GM18505 (cell line): ENCODE measurements around the gene RUFY2.
"Not testable (repeated sequence)": the region's sequence is repeated elsewhere in the genome, so short reads cannot be mapped to it uniquely, and the experiment has no call there.

ENCODE experiments used
- ATAC-seq: cut with Tn5 transposase; IDR thresholded peaks from one replicate; pipeline ENCODE4 v1.9.1; 2021; ENCODE audit not compliant: unreplicated experiment
- POLR2A ChIP-seq: IDR thresholded peaks from 4 replicates; pipeline ENCODE4 v1.6.1; 2011; ENCODE audit warnings: borderline replicate concordance; ENCODE audit not compliant: insufficient read depth, insufficient read length; ENCODE audit errors: extremely low read depth

RUFY2 gene, protein sequence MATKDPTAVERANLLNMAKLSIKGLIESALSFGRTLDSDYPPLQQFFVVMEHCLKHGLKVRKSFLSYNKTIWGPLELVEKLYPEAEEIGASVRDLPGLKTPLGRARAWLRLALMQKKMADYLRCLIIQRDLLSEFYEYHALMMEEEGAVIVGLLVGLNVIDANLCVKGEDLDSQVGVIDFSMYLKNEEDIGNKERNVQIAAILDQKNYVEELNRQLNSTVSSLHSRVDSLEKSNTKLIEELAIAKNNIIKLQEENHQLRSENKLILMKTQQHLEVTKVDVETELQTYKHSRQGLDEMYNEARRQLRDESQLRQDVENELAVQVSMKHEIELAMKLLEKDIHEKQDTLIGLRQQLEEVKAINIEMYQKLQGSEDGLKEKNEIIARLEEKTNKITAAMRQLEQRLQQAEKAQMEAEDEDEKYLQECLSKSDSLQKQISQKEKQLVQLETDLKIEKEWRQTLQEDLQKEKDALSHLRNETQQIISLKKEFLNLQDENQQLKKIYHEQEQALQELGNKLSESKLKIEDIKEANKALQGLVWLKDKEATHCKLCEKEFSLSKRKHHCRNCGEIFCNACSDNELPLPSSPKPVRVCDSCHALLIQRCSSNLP

DNA sequence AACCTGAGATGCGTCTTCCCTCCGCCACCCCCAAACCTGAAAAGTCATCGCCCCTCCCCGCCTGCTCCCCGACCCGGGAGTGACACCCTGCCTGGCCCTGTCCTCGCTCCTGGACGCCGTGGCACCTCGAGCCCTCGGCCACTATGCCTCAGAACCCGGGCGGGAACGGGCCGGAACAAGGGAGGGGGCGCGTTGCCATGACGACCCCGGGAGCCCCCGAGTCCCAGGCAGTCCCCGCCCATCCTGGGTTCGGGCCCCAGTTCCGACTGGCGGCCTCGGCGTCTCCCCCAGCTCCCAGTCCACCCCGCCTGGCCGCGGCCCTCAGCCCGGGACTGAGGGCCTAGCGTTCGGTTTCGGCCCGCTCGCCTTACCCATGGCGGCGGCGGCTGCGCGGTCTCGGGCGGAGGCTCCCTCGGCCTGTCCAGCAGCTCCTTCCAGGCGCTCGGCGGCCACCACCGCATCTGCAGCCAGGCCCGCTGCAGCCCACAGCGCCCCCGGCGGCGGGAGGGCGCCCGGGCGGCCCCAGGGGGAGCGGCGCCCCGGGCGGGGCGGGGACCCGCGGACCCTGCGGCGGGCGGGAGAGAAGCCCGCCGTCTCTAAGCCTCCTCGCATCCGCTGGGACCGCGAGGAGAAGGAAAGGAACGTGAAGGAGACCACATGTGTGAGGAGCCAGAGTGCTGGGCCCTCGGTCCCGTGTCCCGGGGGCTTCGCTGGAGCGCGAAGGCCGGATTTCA is at the start of gene RUFY2:
Gene RUFY2 (minus strand): TSS at position 463 of the 734 bp plus-strand sequence. CDS start 88 bp downstream, at position 375.
- TF ChIP-seq POLR2A, result peak; percentile 64
- peak; percentile 98 for ATAC-seq

DNA sequence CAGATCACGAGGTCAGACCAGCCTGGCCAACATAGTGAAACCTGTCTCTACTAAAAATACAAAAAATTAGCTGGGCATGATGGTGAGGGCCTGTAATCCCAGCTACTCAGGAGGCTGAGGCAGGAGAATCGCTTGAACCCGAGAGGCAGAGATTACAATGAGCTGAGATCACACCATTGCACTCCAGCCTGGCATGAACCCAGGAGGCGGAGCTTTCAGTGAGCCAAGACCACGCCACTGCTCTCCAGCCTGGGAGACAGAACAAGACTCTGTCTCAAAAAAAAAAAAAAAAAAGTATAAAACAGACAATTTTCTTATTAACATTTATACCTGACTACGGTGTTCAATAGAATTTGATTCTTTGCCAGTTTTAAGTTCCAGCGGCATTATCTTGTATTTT is 42.6 kb upstream of the RUFY2 start:
- ATAC-seq, result not testable (repeated sequence)

DNA sequence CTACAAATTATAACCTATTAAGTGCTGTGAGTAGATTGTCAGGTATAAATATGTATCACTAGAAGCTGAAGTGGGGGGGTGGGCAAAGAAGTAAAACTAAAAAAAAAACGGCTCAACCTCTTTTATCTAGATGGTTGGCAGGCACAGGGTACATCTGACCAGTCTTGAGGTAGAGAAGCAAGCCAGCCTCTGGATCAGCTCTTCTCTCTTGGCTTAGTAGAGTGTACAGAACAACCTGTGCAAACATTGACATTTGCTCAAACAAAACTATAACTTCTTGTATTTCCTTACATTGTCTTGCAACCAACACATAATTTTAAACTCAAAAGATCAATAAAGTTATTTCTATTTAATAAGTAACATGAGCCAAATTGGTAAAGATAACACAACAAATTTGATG is 39.1 kb upstream of the RUFY2 start:
- ATAC-seq, result no peak
- no peak for TF ChIP-seq POLR2A

DNA sequence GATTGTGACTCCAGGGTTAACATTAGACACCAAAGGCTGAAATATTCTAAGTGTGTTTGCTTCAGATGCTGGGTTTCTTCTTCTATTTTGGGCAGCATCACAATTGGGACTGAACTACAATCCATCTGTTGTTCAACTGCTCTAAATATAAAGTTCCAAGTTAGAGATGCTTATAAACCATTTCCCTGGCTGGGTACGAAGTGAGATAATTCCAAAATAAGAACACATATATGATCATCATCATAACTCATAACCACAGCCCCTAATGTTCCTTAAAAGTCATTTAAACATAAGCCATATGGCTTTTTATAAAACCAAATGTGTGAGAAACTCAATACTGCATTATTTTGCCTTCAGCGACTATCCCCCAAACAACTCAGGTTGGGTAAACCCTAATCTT is 35.9 kb upstream of the RUFY2 start:
- no peak for TF ChIP-seq POLR2A
- no peak for ATAC-seq

DNA sequence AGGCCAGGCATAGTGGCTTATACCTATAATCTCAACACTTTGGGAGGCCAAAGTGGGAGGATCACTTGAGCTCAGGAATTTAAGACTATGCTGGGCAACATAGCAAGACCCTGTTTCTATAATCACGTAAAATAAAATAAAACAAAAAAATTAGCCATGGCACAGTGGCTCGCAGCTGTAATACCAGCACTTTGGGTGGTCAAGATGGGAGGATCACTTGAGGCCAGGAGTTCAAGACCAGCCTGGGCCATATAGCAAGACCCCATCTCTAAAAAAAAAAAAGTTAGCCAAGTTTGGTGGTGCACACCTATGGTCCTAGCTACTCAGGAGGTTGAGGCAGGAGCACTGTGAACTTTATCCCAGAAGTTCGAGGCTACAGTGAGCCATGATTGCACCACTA is 33.8 kb upstream of the RUFY2 start:
- no peak for ATAC-seq
- no peak for TF ChIP-seq POLR2A

DNA sequence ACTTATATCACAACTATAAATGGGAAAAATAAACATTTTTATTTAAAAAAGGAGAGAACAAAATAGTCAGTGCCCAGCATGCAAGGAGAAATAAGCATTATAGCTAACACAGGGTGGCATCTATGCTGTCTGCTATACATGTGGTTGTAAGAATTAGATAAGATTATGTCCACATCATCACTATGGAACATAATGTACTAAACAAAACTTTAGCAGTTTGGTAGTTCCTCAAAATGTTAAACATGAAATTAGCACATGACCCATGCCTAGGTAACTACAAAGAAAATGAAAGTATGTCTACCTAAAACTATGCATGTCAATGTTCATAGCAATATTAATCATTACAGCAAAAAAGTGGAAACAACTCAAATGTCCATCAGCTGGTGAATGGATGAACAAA is 28.7 kb upstream of the RUFY2 start:
- no peak for ATAC-seq
- no peak for TF ChIP-seq POLR2A

DNA sequence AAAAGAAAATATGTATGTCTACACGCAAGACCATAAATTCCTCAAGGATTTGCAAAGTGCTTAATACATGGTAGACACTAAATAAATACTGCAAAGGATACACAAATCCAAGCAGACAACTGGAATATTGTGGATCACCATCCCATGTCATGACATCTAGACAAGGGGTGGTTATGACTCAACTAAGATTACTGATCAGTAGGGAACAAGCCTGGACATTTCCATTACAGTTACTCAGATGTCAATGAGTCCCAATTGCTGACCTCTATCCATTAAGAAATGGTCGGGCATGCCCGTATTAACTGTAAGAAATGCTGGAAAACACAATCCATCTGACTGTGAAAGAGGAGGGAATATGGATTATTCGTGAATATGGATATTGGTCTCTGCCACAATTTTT is 27.6 kb upstream of the RUFY2 start:
- no peak for ATAC-seq
- no peak for TF ChIP-seq POLR2A

DNA sequence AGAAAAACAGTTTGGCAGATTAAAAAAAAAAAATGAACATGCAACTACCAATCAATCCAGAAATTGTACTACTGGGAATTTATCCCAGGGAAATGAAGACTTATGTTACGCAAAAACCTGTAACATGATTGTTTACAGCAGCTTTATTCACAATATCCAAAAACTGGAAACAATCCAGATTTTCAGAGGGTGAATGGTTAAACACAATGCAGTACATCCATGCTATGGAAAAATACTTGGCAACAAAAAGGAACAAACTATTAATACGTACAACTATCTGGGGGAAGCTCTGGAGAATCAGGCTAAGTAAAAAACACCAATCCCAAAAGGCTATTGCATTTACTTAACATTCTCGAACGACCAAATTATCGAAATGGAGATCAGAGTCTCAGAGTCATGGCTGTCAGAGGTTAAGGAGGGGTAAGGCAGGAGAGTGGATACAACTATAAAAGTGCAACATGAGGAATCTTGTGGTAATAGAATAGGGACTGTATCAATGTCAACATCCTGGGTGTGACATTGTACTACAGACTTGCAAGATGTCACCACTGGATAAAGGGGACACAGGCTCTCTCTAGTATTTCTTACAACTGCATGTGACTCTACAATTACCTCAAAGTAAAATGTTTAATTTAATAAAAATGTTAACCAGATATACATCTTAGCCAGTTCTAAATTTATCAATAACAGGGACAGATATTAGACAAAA is 21.5 kb upstream of the RUFY2 start:
- ATAC-seq, result no peak
- TF ChIP-seq POLR2A, result no peak

DNA sequence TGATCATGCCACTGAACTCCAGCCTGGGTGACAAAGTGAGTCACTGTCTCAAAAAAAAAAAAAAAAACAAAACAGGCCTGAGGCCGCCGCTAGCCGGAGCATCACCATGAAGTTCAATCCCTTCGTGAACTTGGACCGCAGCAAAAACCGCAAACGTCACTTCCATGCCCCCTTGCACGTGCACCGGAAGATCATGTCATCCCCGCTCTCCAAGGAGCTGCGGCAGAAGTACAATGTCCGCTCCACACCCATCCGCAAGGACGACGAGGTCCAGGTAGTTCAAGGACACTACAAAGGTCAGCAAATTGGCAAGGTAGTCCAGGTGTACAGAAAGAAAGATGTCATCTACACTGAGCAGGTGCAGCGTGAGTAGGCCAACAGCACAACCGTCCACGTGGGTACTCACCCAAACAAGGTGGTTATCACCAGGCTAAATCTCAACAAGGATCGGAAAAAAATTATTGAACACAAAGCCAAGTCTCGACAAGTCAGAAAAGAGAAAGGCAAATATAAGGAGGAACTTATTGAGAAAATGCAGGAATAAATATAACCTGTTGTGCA is 17.5 kb upstream of the RUFY2 start:
- ATAC-seq, result no peak
- no peak for TF ChIP-seq POLR2A

DNA sequence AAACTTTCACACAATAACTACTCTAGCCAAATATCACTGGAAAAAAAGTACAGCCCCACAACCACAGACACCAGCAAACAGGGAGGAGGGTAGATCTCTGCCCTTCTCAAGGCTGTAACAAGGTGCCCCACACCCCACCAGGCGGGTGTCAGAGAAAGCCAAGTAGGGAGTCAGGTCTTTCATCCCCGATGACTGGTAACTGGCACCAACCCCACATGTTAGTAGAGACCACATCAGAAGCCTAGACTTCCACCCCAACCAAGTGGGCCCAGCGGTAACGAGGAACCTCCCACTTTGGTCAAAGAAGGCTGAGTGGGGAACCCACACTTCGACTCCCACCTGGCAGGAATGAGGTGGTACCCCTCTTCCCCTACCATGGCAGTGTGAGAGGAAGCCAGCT is 16.4 kb upstream of the RUFY2 start:
- TF ChIP-seq POLR2A, result no peak
- no peak for ATAC-seq

DNA sequence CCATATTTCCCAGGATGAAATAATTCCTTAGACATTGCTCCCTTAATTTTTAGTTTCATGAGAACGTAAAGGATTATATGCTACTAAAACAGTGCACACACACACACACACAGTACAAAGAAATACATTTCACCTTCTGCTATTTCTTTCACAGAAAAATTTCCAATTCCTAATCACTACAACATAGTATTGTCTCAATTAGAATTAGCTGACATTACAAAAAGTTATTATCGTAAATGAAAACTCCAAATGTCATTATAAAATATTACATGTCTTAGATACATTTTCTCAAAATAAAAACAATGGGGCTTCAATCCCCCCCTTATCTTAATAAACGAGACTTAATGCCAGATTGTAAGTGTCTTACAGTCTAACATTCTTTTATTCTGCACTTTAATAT is 12.3 kb upstream of the RUFY2 start:
- TF ChIP-seq POLR2A, result no peak
- no peak for ATAC-seq

DNA sequence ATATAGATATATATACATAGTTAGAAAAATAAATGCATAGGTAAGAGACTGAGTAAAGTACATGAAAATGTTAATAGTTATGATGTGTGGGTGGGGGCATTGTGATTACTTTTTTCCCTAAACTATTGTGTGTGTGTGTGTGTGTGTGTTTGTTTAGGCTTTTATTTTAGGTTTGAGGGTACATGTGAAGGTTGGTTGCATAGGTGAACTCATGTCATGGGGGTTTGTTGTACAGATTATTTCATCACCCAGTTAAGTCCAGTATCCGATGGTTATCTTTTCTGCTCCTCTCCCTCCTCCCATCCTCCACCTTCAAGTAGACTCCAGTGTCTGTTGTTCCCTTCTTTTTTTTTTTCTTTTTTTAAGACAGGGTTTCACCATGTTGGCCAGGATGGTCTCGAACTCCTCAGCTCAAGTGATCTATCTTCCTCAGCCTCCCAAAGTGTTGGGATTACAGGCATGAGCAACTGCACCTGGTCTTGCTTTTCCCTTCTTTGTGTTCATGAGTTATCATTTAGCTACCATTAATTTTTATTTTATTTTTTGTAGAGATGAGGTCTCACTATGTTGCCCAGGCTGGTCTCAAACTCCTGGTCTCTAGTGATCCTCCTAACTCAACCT is 1.9 kb upstream of the RUFY2 start:
- TF ChIP-seq POLR2A, result no peak
- no peak for ATAC-seq

DNA sequence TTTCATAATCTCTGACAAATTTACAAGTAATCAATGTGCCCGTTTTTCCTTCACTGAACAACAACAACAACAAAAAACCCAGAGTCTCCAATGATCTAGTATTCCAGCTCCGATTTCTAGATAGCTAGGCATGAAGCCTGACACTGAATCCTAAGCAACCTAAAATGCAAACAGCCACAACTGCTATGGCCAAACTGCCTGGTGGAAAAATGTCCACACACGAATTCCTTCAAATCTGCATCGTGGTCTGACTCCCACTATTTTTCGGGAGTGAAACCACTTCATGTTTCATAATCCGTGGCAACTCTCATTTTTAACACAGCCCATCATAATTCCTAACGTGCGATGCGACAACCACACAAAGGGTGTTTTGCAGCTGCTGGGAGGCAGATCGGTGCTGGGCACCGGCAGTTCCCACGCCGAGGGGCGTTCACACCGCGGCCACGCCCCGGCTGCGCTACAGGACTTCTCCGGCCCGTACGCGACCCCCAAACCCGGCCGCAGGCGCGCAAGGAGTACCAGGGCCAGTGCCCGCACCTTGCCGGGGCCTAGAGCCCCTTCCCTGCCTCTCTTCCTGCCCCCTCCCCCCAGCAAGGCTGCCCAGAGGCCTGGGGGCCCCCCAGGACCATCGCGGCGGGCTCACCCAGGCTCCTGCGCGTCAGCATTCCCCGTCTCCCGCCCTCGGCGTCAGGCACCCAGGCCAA is 814 bp downstream of the RUFY2 start:
- TF ChIP-seq POLR2A, result no peak
- ATAC-seq, result peak; percentile 32

DNA sequence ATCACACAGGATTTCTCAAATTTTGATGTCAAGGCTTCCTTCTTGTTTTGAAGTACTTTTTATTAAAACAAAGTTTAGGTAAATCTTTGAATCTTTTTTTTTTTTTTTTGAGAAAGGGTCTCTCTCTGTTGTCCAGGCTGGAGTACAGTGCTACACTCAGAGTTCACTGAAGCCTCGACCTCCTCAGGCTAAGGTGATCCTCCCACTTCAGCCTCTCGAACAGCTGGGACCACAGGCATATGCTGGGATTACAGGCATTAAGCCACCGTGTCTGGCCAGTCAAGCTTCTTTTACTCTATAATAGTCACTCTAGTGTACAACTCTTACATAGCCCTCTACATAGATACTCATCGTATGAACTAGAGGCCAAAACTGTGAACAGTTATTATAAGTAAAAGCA is 3.4 kb downstream of the RUFY2 start:
- ATAC-seq, result no peak
- no peak for TF ChIP-seq POLR2A
